Nephron (organoid): ENCODE results near the gene GREB1.

Experiments used
- H3K27ac Mint-ChIP-seq, 3 experiments: 2 replicates each; pipeline ENCODE4 v1.8.0; 2020; ENCODE audit warnings: mixed read lengths in 3 of 3, mild to moderate bottlenecking in 2 of 3, moderate library complexity in 1 of 3
- H3K27me3 Mint-ChIP-seq: 2 replicates; pipeline ENCODE4 v1.8.0; 2021; ENCODE audit warnings: low read depth, mild to moderate bottlenecking, moderate library complexity, mixed read lengths
- H3K36me3 Mint-ChIP-seq: 2 replicates; pipeline ENCODE4 v1.8.0; 2020; ENCODE audit warnings: low read depth, mixed read lengths
- H3K4me1 Mint-ChIP-seq: 2 replicates; pipeline ENCODE4 v1.8.0; 2020; ENCODE audit warnings: mixed read lengths
- H3K4me3 Mint-ChIP-seq, 3 experiments: 2 replicates each; pipeline ENCODE4 v1.8.0; 2020; ENCODE audit warnings: mild to moderate bottlenecking in 3 of 3, mixed read lengths in 3 of 3, moderate library complexity in 2 of 3
- H3K9me3 Mint-ChIP-seq: 2 replicates; pipeline ENCODE4 v1.8.0; 2020; ENCODE audit warnings: mixed read lengths
- CTCF ChIP-seq, 3 experiments: fragments of 200-600 bp; sonication (generic); IDR thresholded peaks; one replicate each; pipeline ENCODE4 v1.5.0; 2021; ENCODE audit warnings: antibody characterized with exemption in 3 of 3; ENCODE audit not compliant: unreplicated experiment in 3 of 3

Gene GREB1

GRCh38 chr2:11533278-11534070 is at the start of gene GREB1:
Gene GREB1 (plus strand): TSS chr2:11534045. CDS start chr2:11556615, 22,570 bp downstream.
- TF ChIP-seq CTCF (IDR thresholded peaks at IDR 0.05; ENCODE audit: unreplicated experiment in 3 of 3): no peak

GRCh38 chr2:11488809-11489208 is 45.0 kb upstream of the GREB1 start:
- Mint-ChIP-seq H3K4me1 (peaks cover 11% of the 10 kb centered on the region), H3K4me3 (no peak overlapping the region), H3K36me3 (peaks cover 25% of the 10 kb centered on the region), H3K9me3 (peaks cover 4% of the 10 kb centered on the region), H3K27me3 (no peaks in the 10 kb centered on the region), H3K27ac (no peak overlapping the region)
- no peak for TF ChIP-seq CTCF (IDR thresholded peaks at IDR 0.05; ENCODE audit: unreplicated experiment in 3 of 3)

More at GRCh38 chr2:11533278-11534070, at the start of gene GREB1:
- Mint-ChIP-seq H3K27ac (no peak within 1 kb of the TSS), H3K36me3 (no peaks in the 10 kb centered on the region), H3K4me1 (no peaks in the 10 kb centered on the region), H3K4me3 (no peak within 1 kb of the TSS), H3K9me3 (no peaks in the 10 kb centered on the region), H3K27me3 (peaks cover 5% of the 10 kb centered on the region)

GRCh38 chr2:11490194-11490593 is 43.7 kb upstream of the GREB1 start:
- peaks cover 25% of the 10 kb centered on the region for H3K36me3 Mint-ChIP-seq
- H3K4me3 Mint-ChIP-seq: no peak overlapping the region
- no peak for TF ChIP-seq CTCF (IDR thresholded peaks at IDR 0.05; ENCODE audit: unreplicated experiment in 3 of 3)
- peaks cover 6% of the 10 kb centered on the region for H3K4me1 Mint-ChIP-seq
- peaks cover 4% of the 10 kb centered on the region for H3K9me3 Mint-ChIP-seq
- H3K27me3 Mint-ChIP-seq: no peaks in the 10 kb centered on the region
- no peak overlapping the region for H3K27ac Mint-ChIP-seq

- Mint-ChIP-seq H3K4me1 (peaks cover 6% of the 10 kb centered on the region), H3K9me3 (peaks cover 4% of the 10 kb centered on the region), H3K27me3 (no peaks in the 10 kb centered on the region), H3K36me3 (peaks cover 20% of the 10 kb centered on the region), H3K4me3 (no peak overlapping the region), H3K27ac (no peak overlapping the region)
- TF ChIP-seq CTCF (IDR thresholded peaks at IDR 0.05; ENCODE audit: unreplicated experiment in 3 of 3): no peak
Observed at GRCh38 chr2:11491348-11491933, 42.4 kb upstream of the GREB1 start.

GRCh38 chr2:11492244-11492643 is 41.6 kb upstream of the GREB1 start:
- Mint-ChIP-seq H3K27me3 (no peaks in the 10 kb centered on the region), H3K27ac (no peak overlapping the region), H3K4me3 (no peak overlapping the region), H3K36me3 (peaks cover 18% of the 10 kb centered on the region), H3K4me1 (peaks cover 6% of the 10 kb centered on the region), H3K9me3 (peaks cover 4% of the 10 kb centered on the region)
- TF ChIP-seq CTCF (IDR thresholded peaks at IDR 0.05; ENCODE audit: unreplicated experiment in 3 of 3): no peak
